MG63 (cell line): ENCODE measurements around the gene PATJ. TPM values are rescaled to one million over a fixed set of nuclear protein-coding genes. Genes with fewer than 3 reads are reported as not detected.

ENCODE experiments used
- DNase-seq: peaks from one replicate; pipeline ENCODE4 v3.0.0-alpha.2; 2020
- H3K27me3 ChIP-seq: fragments of 250-450 bp; sonication (Bioruptor Pico); 2 replicates; pipeline ENCODE4 v1.5.1; 2020; ENCODE audit warnings: mild to moderate bottlenecking, moderate library complexity
- H3K36me3 ChIP-seq: fragments of 250-450 bp; sonication (Bioruptor Pico); 2 replicates; pipeline ENCODE4 v1.5.1; 2020; ENCODE audit warnings: mild to moderate bottlenecking, moderate library complexity
- H3K4me3 ChIP-seq: fragments of 250-450 bp; sonication (Bioruptor Pico); 2 replicates; pipeline ENCODE4 v1.5.1; 2020; ENCODE audit warnings: mild to moderate bottlenecking, moderate library complexity
- H3K9me3 ChIP-seq: fragments of 250-450 bp; sonication (Bioruptor Pico); 2 replicates; pipeline ENCODE4 v1.5.1; 2020; ENCODE audit warnings: mild to moderate bottlenecking, moderate library complexity
- total RNA-seq: library from RNA; depleted of rRNA; stranded (reverse); fragments of >200 nt; shearing (Covaris generic); gene quantifications from 2 replicates; pipeline ENCODE4 v1.2.3, GENCODE V29; 2014; ENCODE audit warnings: low replicate concordance

PATJ gene
- total RNA-seq, 1 experiment from 2014 or later = 2.6 TPM

GRCh38 chr1:62100442-62100841 lies 358.2 kb downstream of the PATJ start:
- Histone ChIP-seq H3K27me3 (no peaks in the 10 kb centered on the region), H3K4me3 (no peak overlapping the region), H3K36me3 (no peaks in the 10 kb centered on the region), H3K9me3 (no peaks in the 10 kb centered on the region)
- no peak for DNase-seq

GRCh38 chr1:62103846-62104245 lies 361.6 kb downstream of the PATJ start:
- H3K4me3 ChIP-seq = no peak overlapping the region
- no peaks in the 10 kb centered on the region for H3K9me3 ChIP-seq
- DNase-seq = no peak
- no peaks in the 10 kb centered on the region for H3K36me3 ChIP-seq
- H3K27me3 ChIP-seq = no peaks in the 10 kb centered on the region

- no peak for DNase-seq
- Histone ChIP-seq H3K27me3 (no peaks in the 10 kb centered on the region), H3K9me3 (no peaks in the 10 kb centered on the region), H3K36me3 (no peaks in the 10 kb centered on the region), H3K4me3 (no peak overlapping the region)
Observed at GRCh38 chr1:62107923-62108322, 365.6 kb downstream of the PATJ start.

GRCh38 chr1:62109124-62109523 lies 366.8 kb downstream of the PATJ start:
- no peaks in the 10 kb centered on the region for H3K9me3 ChIP-seq
- no peaks in the 10 kb centered on the region for H3K36me3 ChIP-seq
- H3K4me3 ChIP-seq = no peak overlapping the region
- H3K27me3 ChIP-seq = no peaks in the 10 kb centered on the region
- DNase-seq = no peak

- Histone ChIP-seq H3K9me3 (no peaks in the 10 kb centered on the region), H3K4me3 (no peak overlapping the region), H3K27me3 (no peaks in the 10 kb centered on the region), H3K36me3 (no peaks in the 10 kb centered on the region)
- no peak for DNase-seq
Observed at GRCh38 chr1:62110198-62110817, 368.0 kb downstream of the PATJ start.

GRCh38 chr1:62111084-62111483 lies 368.8 kb downstream of the PATJ start:
- Histone ChIP-seq H3K27me3 (no peaks in the 10 kb centered on the region), H3K9me3 (no peaks in the 10 kb centered on the region), H3K4me3 (no peak overlapping the region), H3K36me3 (no peaks in the 10 kb centered on the region)
- no peak for DNase-seq

GRCh38 chr1:62113507-62113906 lies 371.2 kb downstream of the PATJ start:
- no peak for DNase-seq
- Histone ChIP-seq H3K36me3 (no peaks in the 10 kb centered on the region), H3K9me3 (no peaks in the 10 kb centered on the region), H3K4me3 (no peak overlapping the region), H3K27me3 (no peaks in the 10 kb centered on the region)

GRCh38 chr1:62117018-62117750 lies 374.9 kb downstream of the PATJ start:
- Histone ChIP-seq H3K27me3 (no peaks in the 10 kb centered on the region), H3K4me3 (no peak overlapping the region), H3K36me3 (no peaks in the 10 kb centered on the region), H3K9me3 (no peaks in the 10 kb centered on the region)
- no peak for DNase-seq

GRCh38 chr1:62126579-62127290 lies 384.5 kb downstream of the PATJ start:
- no peak overlapping the region for H3K4me3 ChIP-seq
- no peaks in the 10 kb centered on the region for H3K27me3 ChIP-seq
- H3K9me3 ChIP-seq = no peaks in the 10 kb centered on the region
- DNase-seq = no peak
- no peaks in the 10 kb centered on the region for H3K36me3 ChIP-seq

GRCh38 chr1:62128745-62129144 lies 386.5 kb downstream of the PATJ start:
- Histone ChIP-seq H3K36me3 (no peaks in the 10 kb centered on the region), H3K4me3 (no peak overlapping the region), H3K27me3 (no peaks in the 10 kb centered on the region), H3K9me3 (no peaks in the 10 kb centered on the region)
- DNase-seq = no peak

- H3K9me3 ChIP-seq = no peaks in the 10 kb centered on the region
- no peaks in the 10 kb centered on the region for H3K27me3 ChIP-seq
- H3K4me3 ChIP-seq = no peak overlapping the region
- H3K36me3 ChIP-seq = no peaks in the 10 kb centered on the region
- peak; percentile 13 for DNase-seq
Observed at GRCh38 chr1:62131093-62131725, 388.9 kb downstream of the PATJ start.

GRCh38 chr1:62138029-62138428 lies 395.7 kb downstream of the PATJ start:
- H3K4me3 ChIP-seq = no peak overlapping the region
- H3K27me3 ChIP-seq = no peaks in the 10 kb centered on the region
- no peaks in the 10 kb centered on the region for H3K9me3 ChIP-seq
- no peak for DNase-seq
- no peaks in the 10 kb centered on the region for H3K36me3 ChIP-seq

GRCh38 chr1:62139410-62139809 lies 397.1 kb downstream of the PATJ start:
- no peaks in the 10 kb centered on the region for H3K36me3 ChIP-seq
- no peak for DNase-seq
- H3K9me3 ChIP-seq = no peaks in the 10 kb centered on the region
- no peak overlapping the region for H3K4me3 ChIP-seq
- H3K27me3 ChIP-seq = no peaks in the 10 kb centered on the region

GRCh38 chr1:62140666-62141065 lies 398.4 kb downstream of the PATJ start:
- H3K36me3 ChIP-seq = no peaks in the 10 kb centered on the region
- no peaks in the 10 kb centered on the region for H3K9me3 ChIP-seq
- DNase-seq = no peak
- H3K4me3 ChIP-seq = no peak overlapping the region
- H3K27me3 ChIP-seq = no peaks in the 10 kb centered on the region

GRCh38 chr1:62142496-62142895 lies 400.2 kb downstream of the PATJ start:
- Histone ChIP-seq H3K9me3 (no peaks in the 10 kb centered on the region), H3K36me3 (no peaks in the 10 kb centered on the region), H3K27me3 (no peaks in the 10 kb centered on the region), H3K4me3 (no peak overlapping the region)
- DNase-seq = no peak

- H3K27me3 ChIP-seq = no peaks in the 10 kb centered on the region
- no peaks in the 10 kb centered on the region for H3K9me3 ChIP-seq
- no peaks in the 10 kb centered on the region for H3K36me3 ChIP-seq
- DNase-seq = peak; percentile 3
- H3K4me3 ChIP-seq = no peak overlapping the region
Observed at GRCh38 chr1:62144238-62144831, 402.1 kb downstream of the PATJ start.

- no peak for DNase-seq
- Histone ChIP-seq H3K36me3 (no peaks in the 10 kb centered on the region), H3K4me3 (no peak overlapping the region), H3K27me3 (no peaks in the 10 kb centered on the region), H3K9me3 (no peaks in the 10 kb centered on the region)
Observed at GRCh38 chr1:62159940-62160348, 417.7 kb downstream of the PATJ start.
